ENCODE results near the gene CD84.
A peak's percentile ranks its signal among the peaks of the same experiment; 100 is the strongest.

Gene CD84

GRCh38 chr1:160522622-160523345 lies 56.5 kb downstream of the CD84 start, which contains the start of gene SLAMF6:
TSS of gene SLAMF6 (minus strand) at chr1:160523255. CDS start at chr1:160523192, 63 bp downstream.
- Histone ChIP-seq H3K4me1 (ENCODE audit: control insufficient read depth, low read length) (peaks cover 58% of the 10 kb centered on the region), H3F3A (ENCODE audit: control insufficient read depth, insufficient read depth) (peaks cover 43% of the 10 kb centered on the region), H3K79me2 (ENCODE audit: control insufficient read depth, low read length) (peaks cover 42% of the 10 kb centered on the region), H3K36me3 (ENCODE audit: control insufficient read depth, low read length) (peaks cover 32% of the 10 kb centered on the region), H3K4me2 (ENCODE audit: low read length) (peak within 1 kb of the TSS; percentile 76), H3K27ac (ENCODE audit: low read depth, low read length) (peak within 1 kb of the TSS; percentile 94), H4K20me1 (ENCODE audit: control insufficient read depth, insufficient read depth, low read depth, low read length) (no peaks in the 10 kb centered on the region), H3K9me3 (ENCODE audit: control insufficient read depth, insufficient read depth, low read length) (no peaks in the 10 kb centered on the region), H3K9me2 (replicated peaks; ENCODE audit: control insufficient read depth, low read length) (no peaks in the 10 kb centered on the region), H3K27me3 (ENCODE audit: control insufficient read depth, low read length) (no peaks in the 10 kb centered on the region), H3K4me3 (ENCODE audit: low read length) (peak within 1 kb of the TSS; percentile 84)
- no peak for TF ChIP-seq EZH2phosphoT487 (IDR thresholded peaks at IDR 0.05; ENCODE audit: borderline replicate concordance, low read length)
- no peak for TF ChIP-seq CTCF (IDR thresholded peaks at IDR 0.05; ENCODE audit: low read depth, low read length, poor library complexity, severe bottlenecking)

GRCh38 chr1:160522136-160522535 lies 57.2 kb downstream of the CD84 start:
- H3K79me2 ChIP-seq (ENCODE audit: control insufficient read depth, low read length): peaks cover 49% of the 10 kb centered on the region

GRCh38 chr1:160521554-160521953 lies 57.7 kb downstream of the CD84 start:
- no peaks in the 10 kb centered on the region for H3K27me3 ChIP-seq (ENCODE audit: control insufficient read depth, low read length)

More at GRCh38 chr1:160522136-160522535, 57.2 kb downstream of the CD84 start:
- H4K20me1 ChIP-seq (ENCODE audit: control insufficient read depth, insufficient read depth, low read depth, low read length): no peaks in the 10 kb centered on the region
- H3K4me1 ChIP-seq (ENCODE audit: control insufficient read depth, low read length): peaks cover 64% of the 10 kb centered on the region
- H3K4me3 ChIP-seq (ENCODE audit: low read length): peak overlapping the region; percentile 84
- H3K4me2 ChIP-seq (ENCODE audit: low read length): peak overlapping the region; percentile 76
- peak overlapping the region; percentile 94 for H3K27ac ChIP-seq (ENCODE audit: low read depth, low read length)
- H3K9me2 ChIP-seq (replicated peaks; ENCODE audit: control insufficient read depth, low read length): no peaks in the 10 kb centered on the region
- H3K27me3 ChIP-seq (ENCODE audit: control insufficient read depth, low read length): no peaks in the 10 kb centered on the region
- H3F3A ChIP-seq (ENCODE audit: control insufficient read depth, insufficient read depth): peaks cover 43% of the 10 kb centered on the region
- H3K36me3 ChIP-seq (ENCODE audit: control insufficient read depth, low read length): peaks cover 38% of the 10 kb centered on the region
- H3K9me3 ChIP-seq (ENCODE audit: control insufficient read depth, insufficient read depth, low read length): peaks cover 4% of the 10 kb centered on the region
- TF ChIP-seq CTCF (IDR thresholded peaks at IDR 0.05; ENCODE audit: low read depth, low read length, poor library complexity, severe bottlenecking) (no peak), EZH2phosphoT487 (IDR thresholded peaks at IDR 0.05; ENCODE audit: borderline replicate concordance, low read length) (no peak)

More at GRCh38 chr1:160521554-160521953, 57.7 kb downstream of the CD84 start:
- peaks cover 54% of the 10 kb centered on the region for H3K79me2 ChIP-seq (ENCODE audit: control insufficient read depth, low read length)
- TF ChIP-seq EZH2phosphoT487 (IDR thresholded peaks at IDR 0.05; ENCODE audit: borderline replicate concordance, low read length): no peak
- no peak for TF ChIP-seq CTCF (IDR thresholded peaks at IDR 0.05; ENCODE audit: low read depth, low read length, poor library complexity, severe bottlenecking)
- H4K20me1 ChIP-seq (ENCODE audit: control insufficient read depth, insufficient read depth, low read depth, low read length): no peaks in the 10 kb centered on the region
- no peaks in the 10 kb centered on the region for H3K9me2 ChIP-seq (replicated peaks; ENCODE audit: control insufficient read depth, low read length)
- H3K27ac ChIP-seq (ENCODE audit: low read depth, low read length): peak overlapping the region; percentile 94
- peak overlapping the region; percentile 84 for H3K4me3 ChIP-seq (ENCODE audit: low read length)
- H3K36me3 ChIP-seq (ENCODE audit: control insufficient read depth, low read length): peaks cover 43% of the 10 kb centered on the region
- peaks cover 4% of the 10 kb centered on the region for H3K9me3 ChIP-seq (ENCODE audit: control insufficient read depth, insufficient read depth, low read length)
- peak overlapping the region; percentile 76 for H3K4me2 ChIP-seq (ENCODE audit: low read length)
- peaks cover 43% of the 10 kb centered on the region for H3F3A ChIP-seq (ENCODE audit: control insufficient read depth, insufficient read depth)
- H3K4me1 ChIP-seq (ENCODE audit: control insufficient read depth, low read length): peaks cover 70% of the 10 kb centered on the region

Data from DOHH2 (cell line).